Measurements from ENCODE around the gene HIVEP2.

HIVEP2 gene

GRCh38 chr6:142952614-142953013, 7.6 kb upstream of the HIVEP2 start:
- Histone ChIP-seq H2AFZ (no peak overlapping the region), H3K4me1 (peaks cover 3% of the 10 kb centered on the region), H3K4me3 (ENCODE audit: low read depth, low read length) (no peak overlapping the region), H3K27ac (no peak overlapping the region), H3K27me3 (ENCODE audit: control insufficient read depth, insufficient read depth, low read length) (no peaks in the 10 kb centered on the region), H3K79me2 (no peaks in the 10 kb centered on the region), H3K9me3 (ENCODE audit: control insufficient read depth, low read length) (no peaks in the 10 kb centered on the region), H3K9ac (no peak overlapping the region), H3K4me2 (ENCODE audit: low read length) (no peak overlapping the region), H3K36me3 (ENCODE audit: control insufficient read depth, insufficient read depth, low read length) (no peaks in the 10 kb centered on the region)
- no peak for TF ChIP-seq CTCF (IDR thresholded peaks at IDR 0.05)

- H3K27ac ChIP-seq: no peak overlapping the region
- no peak for TF ChIP-seq CTCF (IDR thresholded peaks at IDR 0.05)
- H2AFZ ChIP-seq: no peak overlapping the region
- H3K4me3 ChIP-seq (ENCODE audit: low read depth, low read length): no peak overlapping the region
- H3K9me3 ChIP-seq (ENCODE audit: control insufficient read depth, low read length): no peaks in the 10 kb centered on the region
- H3K79me2 ChIP-seq: no peaks in the 10 kb centered on the region
- no peak overlapping the region for H3K9ac ChIP-seq
- no peaks in the 10 kb centered on the region for H3K27me3 ChIP-seq (ENCODE audit: control insufficient read depth, insufficient read depth, low read length)
- peaks cover 3% of the 10 kb centered on the region for H3K4me1 ChIP-seq
- H3K36me3 ChIP-seq (ENCODE audit: control insufficient read depth, insufficient read depth, low read length): no peaks in the 10 kb centered on the region
- no peak overlapping the region for H3K4me2 ChIP-seq (ENCODE audit: low read length)
Observed at GRCh38 chr6:142950291-142950690, 5.3 kb upstream of the HIVEP2 start.

- H3K4me1 ChIP-seq: peaks cover 6% of the 10 kb centered on the region
- peak overlapping the region; percentile 97 for H3K4me2 ChIP-seq (ENCODE audit: low read length)
- no peaks in the 10 kb centered on the region for H3K9me3 ChIP-seq (ENCODE audit: control insufficient read depth, low read length)
- H3K79me2 ChIP-seq: peaks cover 5% of the 10 kb centered on the region
- H3K27me3 ChIP-seq (ENCODE audit: control insufficient read depth, insufficient read depth, low read length): no peaks in the 10 kb centered on the region
- TF ChIP-seq CTCF (IDR thresholded peaks at IDR 0.05): no peak
- no peaks in the 10 kb centered on the region for H3K36me3 ChIP-seq (ENCODE audit: control insufficient read depth, insufficient read depth, low read length)
- H3K27ac ChIP-seq: peak overlapping the region; percentile 96
- peak overlapping the region; percentile 84 for H3K4me3 ChIP-seq (ENCODE audit: low read depth, low read length)
- no peak overlapping the region for H3K9ac ChIP-seq
- H2AFZ ChIP-seq: peak overlapping the region; percentile 93
Observed at GRCh38 chr6:142947714-142948480, 2.9 kb upstream of the HIVEP2 start.

- H3K4me2 ChIP-seq (ENCODE audit: low read length): peak overlapping the region; percentile 97
- H3K79me2 ChIP-seq: peaks cover 12% of the 10 kb centered on the region
- H3K4me1 ChIP-seq: peaks cover 6% of the 10 kb centered on the region
- H3K9ac ChIP-seq: peak overlapping the region; percentile 33
- H3K27me3 ChIP-seq (ENCODE audit: control insufficient read depth, insufficient read depth, low read length): no peaks in the 10 kb centered on the region
- TF ChIP-seq CTCF (IDR thresholded peaks at IDR 0.05): no peak
- H3K4me3 ChIP-seq (ENCODE audit: low read depth, low read length): peak overlapping the region; percentile 84
- no peaks in the 10 kb centered on the region for H3K36me3 ChIP-seq (ENCODE audit: control insufficient read depth, insufficient read depth, low read length)
- H3K27ac ChIP-seq: peak overlapping the region; percentile 96
- H3K9me3 ChIP-seq (ENCODE audit: control insufficient read depth, low read length): no peaks in the 10 kb centered on the region
- H2AFZ ChIP-seq: peak overlapping the region; percentile 93
Observed at GRCh38 chr6:142946924-142947713, 2.1 kb upstream of the HIVEP2 start.

All from parathyroid adenoma (tissue), 2 donors.